Measurements from ENCODE around the gene CD86.
"Not testable (repeated sequence)": the region's sequence is repeated elsewhere in the genome, so short reads cannot be mapped to it uniquely, and the experiment has no call there.

Gene CD86

DNA sequence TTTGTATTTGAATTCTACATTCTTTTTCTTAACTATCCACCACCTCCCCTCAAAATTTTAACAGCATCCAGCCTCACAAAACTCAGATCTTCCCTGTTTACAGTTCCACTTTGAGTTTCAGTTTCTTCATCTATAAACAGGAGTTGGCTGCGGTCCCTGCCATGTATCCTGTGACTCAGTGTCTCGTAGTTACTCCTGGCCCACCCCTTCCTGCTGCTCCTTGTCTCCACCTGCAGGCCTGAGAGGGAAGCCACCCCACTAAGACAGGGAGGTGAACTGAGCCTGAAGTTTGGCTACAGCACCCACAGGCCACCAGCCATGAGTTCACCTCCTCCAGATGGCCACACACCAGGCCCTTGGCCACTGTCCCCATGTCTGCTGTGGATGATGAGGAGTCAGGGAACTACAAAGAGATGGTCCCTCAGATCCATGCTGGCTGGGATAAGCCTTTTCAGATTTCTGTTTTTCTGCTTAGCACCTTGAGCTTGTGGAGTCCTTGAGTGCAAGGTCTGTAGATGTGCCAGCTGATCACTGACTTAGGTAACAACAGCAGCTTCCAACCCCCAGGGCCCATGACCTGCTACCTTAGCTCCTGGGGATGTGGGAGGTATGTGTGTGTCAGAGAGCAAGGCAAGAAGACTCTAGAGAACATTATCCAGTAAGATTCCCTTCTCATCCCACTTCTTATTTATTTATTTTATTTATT lies 37.5 kb downstream of the CD86 start:
- DNase-seq: no peak

DNA sequence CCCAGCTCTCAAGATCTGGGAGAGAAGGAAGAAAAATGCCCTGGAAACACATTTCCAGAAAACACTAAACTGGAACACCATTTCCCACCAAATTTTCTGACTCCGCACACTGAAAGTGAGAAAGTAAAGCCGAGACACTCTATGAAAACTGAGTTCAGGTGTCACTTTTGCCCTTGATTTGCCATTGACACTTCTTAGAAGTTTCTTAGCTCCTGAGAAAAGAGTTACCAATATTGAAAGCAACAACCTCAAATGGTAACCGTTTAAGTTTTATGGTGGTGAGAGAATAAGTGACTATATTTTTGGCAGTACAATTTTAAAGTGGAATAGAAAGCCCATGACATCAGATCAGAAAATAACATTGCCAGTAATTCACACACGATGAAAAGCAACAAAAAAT lies 39.0 kb downstream of the CD86 start:
- DNase-seq: no peak

DNA sequence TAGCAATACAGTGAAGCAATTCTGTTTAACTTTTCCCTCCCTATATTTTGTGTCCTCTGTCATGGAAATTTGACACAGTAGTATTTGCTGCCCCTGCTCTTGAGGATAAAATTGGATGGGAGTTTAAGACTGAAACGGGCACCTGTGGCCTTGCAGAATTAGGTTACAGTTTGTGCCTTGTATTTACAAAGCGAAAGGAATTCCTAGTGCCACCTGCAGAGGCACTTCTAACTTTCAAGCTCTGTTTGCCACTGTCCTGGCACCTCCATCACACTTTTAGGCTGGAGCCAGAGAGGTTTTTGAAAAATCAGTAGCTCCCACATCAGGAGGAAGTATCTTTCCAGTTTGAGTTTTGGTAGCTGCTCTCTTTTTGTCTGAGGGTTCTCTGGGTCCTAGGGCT lies 39.5 kb downstream of the CD86 start:
- DNase-seq: no peak

DNA sequence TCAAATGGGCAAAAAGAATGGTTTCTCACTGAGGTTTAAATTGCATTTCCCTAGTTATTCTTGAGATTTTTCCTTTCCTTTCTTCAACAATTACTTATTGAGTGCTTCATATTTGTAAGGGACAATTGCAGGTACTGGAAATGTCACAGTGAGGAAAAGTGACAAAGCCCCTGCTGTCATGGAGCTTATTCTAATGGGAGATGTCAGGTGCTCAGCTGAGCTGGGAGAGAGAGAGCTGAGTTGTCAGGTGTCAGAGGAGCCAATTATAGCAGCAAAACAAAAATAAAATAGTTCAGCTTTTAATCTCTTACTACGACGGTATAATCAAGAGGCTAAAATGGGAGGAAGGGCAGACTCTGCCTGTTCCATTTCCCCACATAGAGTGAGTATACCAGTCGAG lies 42.0 kb downstream of the CD86 start:
- no peak for DNase-seq

DNA sequence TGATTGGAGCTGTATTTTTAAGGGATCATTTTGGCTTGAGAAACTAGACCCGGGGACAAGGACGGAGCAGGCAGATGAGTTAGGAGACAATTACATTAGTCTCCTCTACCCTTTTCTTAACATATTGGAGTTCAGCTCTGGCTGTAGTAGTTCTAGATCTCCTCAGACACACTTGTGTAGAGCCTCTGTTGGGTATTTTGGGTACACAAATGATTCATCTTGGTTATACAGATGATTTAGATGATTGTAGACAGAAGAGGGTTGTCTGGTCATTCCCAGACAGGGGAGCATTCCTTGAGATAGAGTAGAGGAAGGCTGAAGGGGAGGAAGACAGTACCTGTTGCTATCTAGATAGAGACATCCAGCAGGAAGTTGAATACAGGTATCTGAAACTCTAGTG lies 43.4 kb downstream of the CD86 start:
- DNase-seq: no peak

DNA sequence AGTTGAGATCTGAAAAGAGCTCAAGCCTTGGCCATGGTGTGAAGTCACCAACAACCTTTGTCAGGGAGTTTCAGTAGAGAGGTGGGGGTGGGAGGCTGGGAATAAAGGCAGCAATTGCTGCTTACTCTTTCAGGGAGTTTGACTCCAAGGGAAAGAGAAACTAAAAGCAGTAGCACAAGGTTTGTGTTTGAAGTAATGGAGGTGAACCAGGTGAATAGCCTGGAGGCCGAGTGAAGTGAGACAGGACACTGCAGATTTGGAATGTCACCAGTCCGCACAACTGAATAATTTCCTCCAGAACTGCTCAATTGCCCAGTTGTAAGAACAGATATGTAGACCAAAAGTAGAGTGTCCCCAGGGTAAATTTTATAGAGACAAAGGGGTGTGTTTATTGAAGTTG lies 44.1 kb downstream of the CD86 start:
- DNase-seq: no peak

DNA sequence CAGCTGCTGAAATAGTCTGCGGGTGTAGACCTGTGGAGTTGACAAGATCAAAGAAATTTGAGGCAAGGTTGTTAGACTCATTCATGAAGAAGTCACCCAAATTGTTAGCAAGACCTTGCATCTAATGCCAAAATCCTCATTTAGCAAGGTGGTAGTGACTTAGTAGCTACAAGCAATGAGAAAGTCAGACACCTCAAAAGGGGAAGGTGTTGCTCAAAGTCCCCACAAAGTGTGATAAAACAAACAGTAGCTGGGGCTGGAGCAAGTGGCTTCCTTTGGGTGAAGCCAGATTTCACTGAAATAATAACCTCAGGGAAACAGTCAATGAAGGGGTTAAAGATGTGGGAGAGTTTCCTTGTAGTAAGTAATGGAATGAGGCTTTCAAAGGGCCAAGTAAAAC lies 44.9 kb downstream of the CD86 start:
- no peak for DNase-seq

DNA sequence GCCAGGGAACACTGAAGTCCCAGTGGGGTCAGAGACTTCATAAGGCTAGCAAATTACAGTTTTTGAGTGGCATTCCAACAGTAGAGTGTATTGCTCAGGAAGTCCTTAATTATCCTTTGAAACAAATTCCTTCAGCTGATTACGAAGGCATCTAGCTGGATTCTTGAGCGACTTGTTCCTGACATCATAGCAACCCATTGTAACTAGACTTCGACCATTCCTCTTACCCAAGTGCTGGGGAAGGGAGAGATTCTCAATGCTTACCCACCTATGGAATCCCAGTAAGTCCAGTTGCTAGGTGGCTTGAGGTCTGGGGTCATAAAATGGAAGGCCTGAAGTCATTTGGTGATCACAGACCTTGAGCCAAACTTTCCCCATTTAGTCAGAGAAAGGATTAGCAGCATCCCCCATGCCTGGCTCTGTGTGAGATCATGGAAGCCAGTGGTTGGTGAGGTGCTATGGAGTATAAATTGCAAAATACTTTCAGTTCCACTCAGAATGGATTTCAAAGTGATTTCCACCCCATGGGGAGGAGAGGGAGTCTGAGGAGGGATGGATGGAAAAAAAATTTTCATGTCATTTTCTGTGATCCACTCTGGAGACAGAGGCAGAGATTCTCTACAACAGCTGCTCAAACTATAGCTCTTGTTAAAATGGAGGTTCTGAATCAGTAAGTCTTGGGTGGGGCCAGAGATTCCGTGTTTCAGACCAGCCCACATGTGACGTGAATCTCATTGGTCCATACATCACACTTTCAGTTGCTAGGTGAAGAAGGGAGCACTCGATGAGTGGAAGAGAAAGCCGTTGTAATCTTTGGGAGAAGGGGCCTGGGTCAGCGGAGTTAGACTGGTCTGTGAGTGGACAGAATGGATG lies 45.7 kb downstream of the CD86 start:
- no peak for DNase-seq

DNA sequence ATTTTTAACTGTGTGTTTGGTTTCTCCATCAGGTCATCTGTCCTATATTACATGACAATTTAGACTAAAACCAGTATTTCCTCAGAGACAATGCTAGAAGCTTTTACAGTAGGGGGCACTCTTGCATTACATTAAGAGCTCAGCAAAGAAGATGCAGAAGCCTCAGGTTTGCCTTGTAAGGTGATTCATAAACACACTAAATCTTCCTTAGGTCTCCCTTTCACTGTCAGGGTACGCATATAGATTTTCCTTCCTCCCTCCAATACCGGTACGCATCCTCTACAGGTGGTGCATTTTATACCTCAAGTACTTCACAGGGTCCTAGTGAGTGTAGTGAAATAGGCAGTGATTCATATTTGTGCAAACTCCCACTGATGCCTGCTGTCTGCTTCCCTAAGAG lies 46.5 kb downstream of the CD86 start:
- DNase-seq: peak; percentile 43

DNA sequence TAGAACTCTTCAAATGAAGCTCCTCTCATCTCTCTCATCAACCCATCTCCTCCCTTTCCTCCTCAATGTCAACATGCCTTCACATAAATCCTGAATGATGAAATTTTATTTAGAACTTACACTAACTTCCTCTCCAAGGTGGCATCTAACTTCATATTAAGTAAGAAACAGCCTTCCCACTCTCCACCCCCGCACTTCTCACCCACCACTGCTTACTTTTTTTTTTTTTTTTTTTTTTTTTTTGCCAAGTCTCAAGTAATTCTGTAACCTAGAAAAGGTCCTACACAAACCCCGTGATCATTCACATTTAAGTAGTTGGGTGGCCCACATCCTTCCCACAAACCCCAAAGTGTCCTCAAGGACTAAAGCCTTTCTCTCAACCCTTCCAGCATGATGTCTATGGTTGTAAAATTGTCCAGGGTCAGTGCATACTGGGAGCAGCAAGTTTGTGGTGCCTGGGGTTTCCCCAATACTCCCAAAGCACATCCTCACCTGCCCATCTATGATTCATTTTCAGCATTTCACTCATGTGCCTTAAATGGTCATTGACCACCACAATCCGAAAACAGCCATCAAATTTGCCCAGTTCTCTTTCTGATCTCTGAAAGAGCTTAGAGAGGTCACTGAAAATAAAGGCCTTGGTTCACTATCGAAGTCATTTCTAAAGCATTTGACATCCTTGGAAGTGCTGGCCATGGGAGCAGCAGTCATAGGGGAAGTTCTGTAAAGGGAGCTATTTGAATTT lies 47.2 kb downstream of the CD86 start:
- DNase-seq: no peak

DNA sequence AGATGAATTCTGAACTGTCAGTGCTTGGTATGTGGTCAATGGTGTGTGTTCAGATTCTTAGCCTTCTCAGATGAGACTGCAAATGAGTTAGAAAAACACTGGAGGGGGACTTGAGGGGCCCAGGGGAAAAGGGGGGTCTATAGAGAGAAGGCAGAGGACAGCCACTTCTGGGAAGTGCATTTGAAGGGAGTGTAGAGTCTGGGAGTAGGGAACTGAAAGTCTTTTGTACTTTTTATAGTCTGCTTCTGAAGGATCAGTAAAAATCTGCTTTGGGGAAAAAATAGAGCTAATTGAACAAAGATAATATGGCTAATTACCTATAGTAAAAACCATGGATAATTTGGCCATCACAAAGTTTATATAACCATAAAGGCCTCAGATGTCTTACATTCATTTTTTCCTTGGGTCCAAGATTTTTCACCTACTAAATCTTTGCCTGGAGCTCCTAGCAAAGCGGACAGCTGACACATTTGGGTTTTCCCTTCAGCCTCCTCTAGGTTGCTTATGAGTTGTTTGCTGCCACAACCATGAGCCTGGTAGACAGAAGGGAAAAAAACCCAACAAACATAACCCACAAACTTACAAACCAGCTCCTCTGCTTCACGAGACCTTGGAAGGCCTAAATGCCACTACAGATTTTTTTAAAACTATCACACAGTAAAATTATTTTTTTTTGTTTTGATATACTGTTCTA lies 48.8 kb downstream of the CD86 start:
- DNase-seq: no peak

DNA sequence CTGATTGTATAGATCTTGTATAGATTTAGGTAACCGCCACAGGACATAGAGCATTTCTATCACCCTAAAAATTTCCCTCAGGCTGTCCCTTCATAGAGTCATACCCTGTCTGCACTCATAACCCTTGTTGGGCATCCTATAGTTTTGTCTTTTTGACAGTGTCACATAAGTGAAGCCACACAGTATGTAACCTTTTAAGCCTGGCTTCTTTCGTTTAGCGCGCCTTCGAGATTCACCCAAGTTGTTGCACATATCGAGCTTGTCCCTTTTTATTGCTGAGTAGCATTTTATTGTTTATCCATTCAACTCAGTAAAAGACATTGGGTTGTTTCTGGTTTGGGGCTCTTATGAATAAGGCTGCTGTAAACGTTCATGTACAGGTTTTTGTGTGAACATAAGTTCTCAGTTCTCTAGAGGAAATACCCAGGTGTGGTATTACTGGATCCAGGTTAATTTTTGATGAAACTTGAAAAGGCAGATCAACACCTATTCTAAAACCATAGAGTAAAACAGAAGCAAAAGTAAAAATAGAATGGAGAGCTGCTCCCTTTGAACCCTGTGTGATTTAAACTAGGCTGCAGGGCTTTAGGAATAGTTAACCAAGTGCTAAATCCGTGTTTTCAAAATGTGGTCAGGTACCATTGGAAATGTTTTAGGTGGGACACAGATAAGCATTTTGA lies 49.5 kb downstream of the CD86 start:
- no peak for DNase-seq

DNA sequence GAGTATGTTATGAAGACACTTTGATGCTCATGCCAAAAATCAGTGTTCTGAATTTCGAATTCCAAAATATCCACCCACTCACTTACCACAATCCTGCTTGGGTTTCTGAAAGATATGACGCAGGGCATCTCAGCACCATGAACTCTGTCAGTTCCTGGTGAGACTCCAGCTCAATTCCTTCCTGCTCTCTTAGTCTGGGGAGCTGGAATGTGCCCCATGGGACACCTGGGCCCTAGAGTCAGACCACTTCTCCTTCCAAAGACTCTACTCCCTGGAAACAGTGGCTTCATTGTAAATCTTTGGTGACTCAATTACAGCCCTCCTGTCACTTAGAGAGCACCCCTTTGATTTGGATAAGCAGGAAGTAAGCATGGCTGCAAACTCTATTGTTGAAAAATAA lies 50.5 kb downstream of the CD86 start:
- DNase-seq: no peak

DNA sequence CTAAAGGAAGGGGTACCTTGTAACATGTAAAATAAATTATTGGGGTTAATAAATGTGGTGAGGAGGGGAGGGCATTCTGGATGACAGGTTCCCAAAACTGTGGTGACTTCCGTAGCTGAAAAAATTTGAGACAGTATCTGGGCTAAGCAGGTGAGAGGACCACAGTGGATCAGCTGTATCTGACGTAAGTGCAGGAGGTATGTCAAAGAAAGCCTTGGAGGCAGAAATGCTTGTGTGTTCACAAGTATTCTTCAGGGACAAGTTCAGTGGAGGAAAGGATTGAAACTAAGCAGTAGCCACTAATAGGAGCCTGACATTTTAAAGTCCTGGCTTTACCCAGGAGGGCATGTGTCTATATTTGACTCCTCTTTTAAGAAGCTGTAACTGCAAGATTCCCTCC lies 52.0 kb downstream of the CD86 start:
- DNase-seq: no peak

DNA sequence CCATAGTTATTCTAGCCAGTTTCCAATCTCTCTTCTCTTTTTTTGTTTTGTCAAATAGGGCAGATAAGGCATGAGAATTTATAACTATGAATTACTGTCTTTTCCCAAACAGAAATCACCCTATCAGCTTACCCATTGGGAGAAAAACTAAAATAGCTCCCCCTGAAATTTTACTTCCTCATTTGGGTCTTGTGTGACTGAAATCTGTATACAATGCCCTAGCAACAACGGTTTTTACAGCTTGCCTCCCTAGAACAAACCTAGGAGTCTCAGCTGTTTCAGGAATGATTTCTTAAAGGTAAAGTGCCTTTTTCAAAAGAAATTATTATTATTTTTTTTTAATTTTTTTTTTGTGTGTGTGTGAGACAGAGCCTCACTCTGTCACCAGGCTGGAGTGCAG lies 56.8 kb downstream of the CD86 start:
- no peak for DNase-seq

DNA sequence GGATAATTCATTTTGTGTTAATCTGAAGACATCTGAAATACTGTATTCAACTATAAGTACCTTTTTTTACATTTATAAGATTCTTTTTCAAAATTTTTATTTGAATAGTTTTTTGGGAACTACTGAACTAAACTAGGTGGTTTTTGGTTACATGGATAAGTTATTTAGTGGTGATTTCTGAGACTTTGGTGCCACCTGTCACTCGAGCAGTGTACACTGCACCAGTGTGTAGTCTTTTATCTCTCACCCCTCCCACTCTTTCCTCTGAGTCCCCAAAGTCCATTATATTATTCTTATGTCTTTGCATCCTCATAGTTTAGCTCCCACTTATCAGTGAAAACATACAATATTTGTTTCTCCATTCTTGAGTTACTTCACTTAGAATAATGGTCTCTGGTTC lies 57.6 kb downstream of the CD86 start:
- no peak for DNase-seq

DNA sequence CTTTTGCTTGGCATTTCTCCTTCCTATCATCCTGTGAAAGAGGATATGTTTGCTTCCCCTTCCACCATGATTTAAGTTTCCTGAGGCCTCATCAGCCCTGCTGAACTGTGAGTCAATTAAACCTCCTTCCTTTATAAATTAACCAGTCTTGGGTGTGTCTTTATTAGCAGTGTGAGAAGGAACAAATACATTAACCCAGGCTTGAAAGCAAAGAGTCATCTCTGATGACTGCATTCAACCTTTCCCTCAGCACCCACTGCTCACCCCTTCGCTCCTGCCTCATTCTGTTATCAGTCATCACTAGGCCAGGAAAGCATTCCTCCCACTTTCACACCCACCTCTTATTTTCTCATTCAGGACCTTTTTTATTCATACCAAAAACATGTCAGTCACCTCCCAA lies 68.7 kb downstream of the CD86 start:
- no peak for DNase-seq

DNA sequence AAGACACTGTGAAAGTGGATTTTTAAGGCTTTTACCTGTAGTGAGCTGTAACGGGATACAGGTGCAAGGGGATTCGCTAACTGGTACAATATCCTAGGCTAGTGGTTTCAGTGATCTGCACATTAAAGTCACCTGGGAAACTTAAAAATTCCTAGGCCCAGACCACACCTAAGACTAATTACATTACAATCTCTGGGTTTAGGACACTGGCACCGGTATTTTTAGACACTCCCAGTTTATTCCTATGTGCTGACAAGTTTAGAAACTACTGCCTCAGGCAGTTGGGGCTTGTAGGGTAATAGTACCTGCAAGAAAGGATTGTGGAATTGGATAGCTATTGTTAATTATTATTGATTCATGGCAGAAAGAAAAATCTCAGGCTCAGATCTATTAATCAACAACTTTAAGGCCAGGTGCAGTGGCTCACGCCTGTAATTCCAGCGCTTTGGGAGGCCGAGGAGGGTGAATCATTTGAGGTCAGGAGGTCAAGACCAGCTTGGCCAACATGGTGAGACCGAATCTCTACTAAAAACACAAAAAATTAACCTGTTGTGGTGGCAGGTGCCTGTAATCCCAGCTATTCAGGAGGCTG lies 77.9 kb downstream of the CD86 start:
- no peak for DNase-seq

DNA sequence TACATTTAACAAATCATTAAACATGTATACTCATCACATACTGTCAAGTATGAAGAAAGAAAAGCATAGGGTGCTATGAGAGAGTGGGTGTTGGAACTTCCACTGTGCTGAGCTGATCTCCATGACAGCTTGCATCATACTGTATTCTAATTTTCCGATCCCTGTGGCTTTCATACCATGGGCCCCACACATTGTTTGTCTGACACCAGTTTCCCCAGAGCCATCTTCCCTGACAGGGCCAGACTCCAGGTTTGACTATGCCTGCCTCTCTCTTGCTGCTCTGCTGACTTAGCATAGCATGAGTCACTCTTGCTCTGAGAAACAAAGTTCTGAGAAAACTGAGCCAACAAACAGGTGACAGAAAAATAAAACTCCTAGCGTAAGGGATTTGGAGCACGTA lies 91.3 kb downstream of the CD86 start:
- DNase-seq: no peak

DNA sequence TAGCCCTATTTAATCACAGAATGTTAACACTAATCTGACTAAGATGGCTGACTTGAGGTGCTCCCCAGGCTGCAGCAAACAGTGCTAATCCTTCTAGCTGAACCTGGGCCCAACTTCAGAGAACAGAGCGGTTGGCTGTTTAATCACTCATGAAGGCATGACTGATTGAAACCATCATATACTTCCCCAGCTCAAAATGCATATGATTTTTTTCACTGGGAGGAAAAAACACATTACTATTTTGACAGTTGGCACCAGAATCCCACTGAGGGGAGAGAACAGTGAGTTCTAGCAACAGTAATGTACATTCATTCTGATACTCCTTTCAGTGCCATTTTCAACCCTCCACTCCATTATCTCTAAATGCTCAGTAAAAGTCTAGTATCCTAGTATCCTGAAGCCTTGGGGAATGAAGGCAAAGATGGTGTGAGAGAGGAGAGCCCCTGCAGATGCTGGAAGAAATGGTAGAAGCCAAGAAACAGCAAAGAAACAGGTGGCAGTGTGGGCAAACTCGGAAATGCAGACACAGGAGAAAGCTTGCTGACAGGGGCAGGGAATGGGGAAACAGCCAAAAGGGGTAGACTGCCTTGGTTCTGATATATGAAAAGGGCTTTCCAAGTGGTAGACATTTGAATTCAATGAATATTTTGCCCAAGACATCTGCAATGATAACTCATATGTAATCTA lies 93.9 kb downstream of the CD86 start:
- no peak for DNase-seq

DNA sequence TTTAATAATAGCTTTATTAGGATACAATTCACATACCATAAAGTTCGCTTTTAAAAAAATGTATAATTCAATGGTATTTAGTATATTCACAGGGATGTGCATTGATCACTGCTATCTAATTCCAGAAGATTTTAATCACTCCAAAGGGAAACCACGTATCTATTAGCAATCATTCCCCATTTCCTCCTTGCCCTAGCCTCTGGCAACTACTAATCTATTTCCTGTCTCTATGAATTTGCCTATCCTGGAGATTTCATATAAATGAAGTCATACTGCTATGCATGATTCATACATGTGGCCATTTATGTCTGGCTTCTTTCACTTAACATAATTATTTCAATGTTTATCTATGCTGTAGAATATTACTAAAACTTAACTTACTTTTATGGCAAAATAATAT lies 96.3 kb downstream of the CD86 start:
- DNase-seq: no peak

DNA sequence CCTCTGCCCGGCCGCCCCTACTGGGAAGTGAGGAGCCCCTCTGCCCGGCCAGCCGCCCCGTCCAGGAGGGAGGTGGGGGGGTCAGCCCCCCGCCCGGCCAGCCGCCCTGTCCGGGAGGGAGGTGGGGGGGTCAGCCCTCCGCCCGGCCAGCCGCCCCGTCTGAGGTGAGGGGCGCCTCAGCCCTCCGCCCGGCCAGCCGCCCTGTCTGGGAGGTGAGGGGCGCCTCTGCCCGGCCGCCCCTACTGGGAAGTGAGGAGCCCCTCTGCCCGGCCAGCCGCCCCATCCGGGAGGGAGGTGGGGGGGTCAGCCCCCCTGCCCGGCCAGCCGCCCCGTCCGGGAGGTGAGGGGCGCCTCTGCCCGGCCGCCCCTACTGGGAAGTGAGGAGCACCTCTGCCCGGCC lies 109.8 kb downstream of the CD86 start:
- DNase-seq: not testable (repeated sequence)

Data from NCI-H2171 treated with DMSO at 0.1 percent for 48 hours (cell line).